Fibroblast of upper back skin (primary cell): ENCODE data around the gene SLC9A1.
"Not testable (repeated sequence)": the region's sequence is repeated elsewhere in the genome, so short reads cannot be mapped to it uniquely, and the experiment has no call there.

Experiments used
- DNase-seq: peaks from one replicate; pipeline ENCODE4 v3.0.0-alpha.2; 2013

The SLC9A1 gene

GRCh38 chr1:27130798-27131197, 24.1 kb downstream of the SLC9A1 start:
- DNase-seq, result no peak

GRCh38 chr1:27129225-27129624, 25.7 kb downstream of the SLC9A1 start:
- no peak for DNase-seq

- DNase-seq, result no peak
Observed at GRCh38 chr1:27127419-27127818, 27.5 kb downstream of the SLC9A1 start.

GRCh38 chr1:27126391-27126790, 28.5 kb downstream of the SLC9A1 start:
- DNase-seq, result no peak

- DNase-seq, result not testable (repeated sequence)
Observed at GRCh38 chr1:27125125-27125524, 29.8 kb downstream of the SLC9A1 start.

- DNase-seq, result no peak
Observed at GRCh38 chr1:27124405-27124804, 30.5 kb downstream of the SLC9A1 start.

- DNase-seq, result peak; percentile 74
Observed at GRCh38 chr1:27122652-27123051, 32.3 kb downstream of the SLC9A1 start.

GRCh38 chr1:27120854-27121253, 34.1 kb downstream of the SLC9A1 start:
- DNase-seq, result no peak

GRCh38 chr1:27118440-27118689, 36.6 kb downstream of the SLC9A1 start:
- peak; percentile 58 for DNase-seq

GRCh38 chr1:27117733-27118439, 37.0 kb downstream of the SLC9A1 start:
- DNase-seq, result peak; percentile 25

- DNase-seq, result peak; percentile 41
Observed at GRCh38 chr1:27116697-27117096, 38.2 kb downstream of the SLC9A1 start.

- DNase-seq, result no peak
Observed at GRCh38 chr1:27116232-27116631, 38.7 kb downstream of the SLC9A1 start.

- DNase-seq, result no peak
Observed at GRCh38 chr1:27114546-27114945, 40.4 kb downstream of the SLC9A1 start.

GRCh38 chr1:27113861-27114260, 41.1 kb downstream of the SLC9A1 start:
- DNase-seq, result no peak

- DNase-seq, result peak; percentile 99
Observed at GRCh38 chr1:27111626-27112573, 43.0 kb downstream of the SLC9A1 start.

- no peak for DNase-seq
Observed at GRCh38 chr1:27109103-27109822, 45.7 kb downstream of the SLC9A1 start.

GRCh38 chr1:27108588-27108987, 46.3 kb downstream of the SLC9A1 start:
- DNase-seq, result no peak

- DNase-seq, result no peak
Observed at GRCh38 chr1:27106561-27107323, 48.2 kb downstream of the SLC9A1 start.

- DNase-seq, result no peak
Observed at GRCh38 chr1:27105018-27105417, 49.9 kb downstream of the SLC9A1 start.

- DNase-seq, result no peak
Observed at GRCh38 chr1:27103498-27103897, 51.4 kb downstream of the SLC9A1 start.

GRCh38 chr1:27102707-27103468, 52.0 kb downstream of the SLC9A1 start:
- DNase-seq, result peak; percentile 56

- no peak for DNase-seq
Observed at GRCh38 chr1:27102134-27102706, 52.7 kb downstream of the SLC9A1 start.
